Measurements from ENCODE around the gene CLDND1.

CLDND1 gene

GRCh38 chr3:98518816-98519215, 3.9 kb downstream of the CLDND1 start:
- Mint-ChIP-seq H3K36me3 (ENCODE audit: low read depth) (peaks cover 55% of the 10 kb centered on the region), H3K4me3 (no peak overlapping the region), H3K9me3 (no peaks in the 10 kb centered on the region), H3K27ac (no peak overlapping the region), H3K27me3 (ENCODE audit: low read depth, poor library complexity) (no peaks in the 10 kb centered on the region), H3K4me1 (peaks cover 30% of the 10 kb centered on the region)
- TF ChIP-seq CTCF (IDR thresholded peaks at IDR 0.05) = no peak
- DNase-seq = no peak

- no peak for TF ChIP-seq CTCF (IDR thresholded peaks at IDR 0.05)
- H3K36me3 Mint-ChIP-seq (ENCODE audit: low read depth) = peaks cover 43% of the 10 kb centered on the region
- DNase-seq = no peak
- H3K27me3 Mint-ChIP-seq (ENCODE audit: low read depth, poor library complexity) = no peaks in the 10 kb centered on the region
- no peaks in the 10 kb centered on the region for H3K9me3 Mint-ChIP-seq
- no peak overlapping the region for H3K4me3 Mint-ChIP-seq
- no peak overlapping the region for H3K27ac Mint-ChIP-seq
- peaks cover 10% of the 10 kb centered on the region for H3K4me1 Mint-ChIP-seq
Observed at GRCh38 chr3:98514948-98515347, 7.8 kb downstream of the CLDND1 start.

GRCh38 chr3:98513736-98514135, 9.0 kb downstream of the CLDND1 start:
- Mint-ChIP-seq H3K4me1 (peaks cover 3% of the 10 kb centered on the region), H3K27ac (no peak overlapping the region), H3K27me3 (ENCODE audit: low read depth, poor library complexity) (no peaks in the 10 kb centered on the region), H3K9me3 (no peaks in the 10 kb centered on the region), H3K36me3 (ENCODE audit: low read depth) (peaks cover 30% of the 10 kb centered on the region), H3K4me3 (no peak overlapping the region)
- DNase-seq = no peak
- no peak for TF ChIP-seq CTCF (IDR thresholded peaks at IDR 0.05)

GRCh38 chr3:98513091-98513511, 9.6 kb downstream of the CLDND1 start:
- DNase-seq = no peak
- Mint-ChIP-seq H3K27me3 (ENCODE audit: low read depth, poor library complexity) (no peaks in the 10 kb centered on the region), H3K4me3 (no peak overlapping the region), H3K9me3 (no peaks in the 10 kb centered on the region), H3K4me1 (peaks cover 3% of the 10 kb centered on the region), H3K27ac (no peak overlapping the region), H3K36me3 (ENCODE audit: low read depth) (peaks cover 24% of the 10 kb centered on the region)
- TF ChIP-seq CTCF (IDR thresholded peaks at IDR 0.05) = no peak

- no peak for TF ChIP-seq CTCF (IDR thresholded peaks at IDR 0.05)
- Mint-ChIP-seq H3K27ac (no peak overlapping the region), H3K9me3 (no peaks in the 10 kb centered on the region), H3K4me3 (no peak overlapping the region), H3K27me3 (ENCODE audit: low read depth, poor library complexity) (no peaks in the 10 kb centered on the region), H3K4me1 (peaks cover 3% of the 10 kb centered on the region), H3K36me3 (ENCODE audit: low read depth) (peaks cover 22% of the 10 kb centered on the region)
- DNase-seq = no peak
Observed at GRCh38 chr3:98512576-98512975, 10.1 kb downstream of the CLDND1 start.

GRCh38 chr3:98508582-98508981, 14.1 kb downstream of the CLDND1 start:
- H3K9me3 Mint-ChIP-seq = no peaks in the 10 kb centered on the region
- H3K4me3 Mint-ChIP-seq = no peak overlapping the region
- no peak for DNase-seq
- TF ChIP-seq CTCF (IDR thresholded peaks at IDR 0.05) = no peak
- no peaks in the 10 kb centered on the region for H3K36me3 Mint-ChIP-seq (ENCODE audit: low read depth)
- H3K27ac Mint-ChIP-seq = no peak overlapping the region
- H3K4me1 Mint-ChIP-seq = peaks cover 3% of the 10 kb centered on the region
- H3K27me3 Mint-ChIP-seq (ENCODE audit: low read depth, poor library complexity) = no peaks in the 10 kb centered on the region
